ENCODE measurements around the gene FCAMR.
"Not testable (repeated sequence)": the region's sequence is repeated elsewhere in the genome, so short reads cannot be mapped to it uniquely, and the experiment has no call there.

Gene FCAMR

DNA sequence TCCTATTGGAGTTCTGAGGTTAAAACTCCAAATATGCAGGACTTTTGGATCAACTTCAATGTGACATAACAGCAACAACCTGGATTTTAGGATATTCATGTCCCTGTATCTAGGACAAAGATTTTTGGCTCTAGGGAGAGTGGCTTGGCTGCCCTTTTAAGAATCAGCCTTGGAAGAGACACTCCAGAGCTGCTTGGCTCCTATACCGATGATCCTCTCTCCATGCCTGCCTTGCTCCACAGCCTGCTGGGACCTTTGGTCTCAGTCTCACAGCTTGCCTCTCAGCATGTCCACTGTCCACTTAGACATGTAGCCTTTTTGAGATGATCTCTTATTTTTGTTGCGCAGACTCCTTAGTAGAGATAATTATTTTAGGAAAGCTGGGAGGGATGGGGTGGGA is 44.0 kb downstream of the FCAMR start:
- Histone ChIP-seq H3K4me1 (ENCODE audit: control insufficient read depth, low read depth, low read length) (no peaks in the 10 kb centered on the region), H3K36me3 (ENCODE audit: control insufficient read depth, low read depth, low read length) (no peaks in the 10 kb centered on the region), H3K4me3 (ENCODE audit: low read length) (no peak overlapping the region), H3K27ac (ENCODE audit: low read length) (no peak overlapping the region), H3K9ac (ENCODE audit: low read length) (no peak overlapping the region), H3K9me3 (ENCODE audit: control insufficient read depth, low read depth, low read length) (no peaks in the 10 kb centered on the region), H3K27me3 (ENCODE audit: control insufficient read depth, insufficient read depth, low read length) (no peaks in the 10 kb centered on the region)

DNA sequence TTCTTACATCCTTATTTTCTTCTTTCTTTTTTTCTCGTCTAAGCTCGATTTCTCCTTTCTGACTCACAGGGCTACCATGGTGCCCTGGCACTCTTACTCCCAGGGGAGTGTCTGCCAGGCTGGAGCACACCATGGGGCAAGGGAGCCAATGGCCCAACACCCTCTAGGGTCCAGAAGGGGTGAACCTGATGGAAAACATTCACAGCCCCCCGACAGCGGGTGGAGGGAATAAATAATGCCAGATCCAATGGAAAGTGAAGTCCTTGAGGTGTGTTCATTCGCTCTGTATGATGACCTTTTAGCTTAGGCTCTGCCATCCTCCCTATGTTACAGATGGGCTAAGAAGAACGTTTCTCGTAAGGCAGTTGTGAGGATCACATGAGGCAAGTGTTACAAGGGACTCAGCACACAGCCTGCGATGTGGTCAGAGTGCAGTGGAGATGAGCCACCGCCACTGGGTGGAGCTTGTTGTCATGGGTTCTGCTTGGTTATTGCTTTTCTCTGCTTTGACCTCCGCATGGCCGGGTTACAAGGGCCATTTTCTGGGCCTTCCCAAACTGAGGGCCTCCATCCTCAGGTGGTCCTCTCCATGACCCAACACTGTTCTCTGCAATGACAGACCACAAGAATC is 45.0 kb downstream of the FCAMR start:
- no peaks in the 10 kb centered on the region for H3K9me3 ChIP-seq (ENCODE audit: control insufficient read depth, low read depth, low read length)
- H3K27ac ChIP-seq (ENCODE audit: low read length): no peak overlapping the region
- no peaks in the 10 kb centered on the region for H3K4me1 ChIP-seq (ENCODE audit: control insufficient read depth, low read depth, low read length)
- no peaks in the 10 kb centered on the region for H3K36me3 ChIP-seq (ENCODE audit: control insufficient read depth, low read depth, low read length)
- H3K9ac ChIP-seq (ENCODE audit: low read length): no peak overlapping the region
- H3K27me3 ChIP-seq (ENCODE audit: control insufficient read depth, insufficient read depth, low read length): no peaks in the 10 kb centered on the region
- no peak overlapping the region for H3K4me3 ChIP-seq (ENCODE audit: low read length)

- Histone ChIP-seq H3K9ac (ENCODE audit: low read length) (no peak overlapping the region), H3K4me3 (ENCODE audit: low read length) (no peak overlapping the region), H3K27ac (ENCODE audit: low read length) (no peak overlapping the region), H3K4me1 (ENCODE audit: control insufficient read depth, low read depth, low read length) (no peaks in the 10 kb centered on the region), H3K36me3 (ENCODE audit: control insufficient read depth, low read depth, low read length) (no peaks in the 10 kb centered on the region), H3K9me3 (ENCODE audit: control insufficient read depth, low read depth, low read length) (no peaks in the 10 kb centered on the region), H3K27me3 (ENCODE audit: control insufficient read depth, insufficient read depth, low read length) (no peaks in the 10 kb centered on the region)
Measured at GRCh38 chr1:206924592-206925105, 45.6 kb downstream of the FCAMR start.

- not testable (repeated sequence) for H3K27ac ChIP-seq (ENCODE audit: low read length); H3K36me3 ChIP-seq (ENCODE audit: control insufficient read depth, low read depth, low read length); H3K4me1 ChIP-seq (ENCODE audit: control insufficient read depth, low read depth, low read length); H3K27me3 ChIP-seq (ENCODE audit: control insufficient read depth, insufficient read depth, low read length); H3K9ac ChIP-seq (ENCODE audit: low read length); H3K9me3 ChIP-seq (ENCODE audit: control insufficient read depth, low read depth, low read length); H3K4me3 ChIP-seq (ENCODE audit: low read length)
Measured at GRCh38 chr1:206923961-206924557, 46.2 kb downstream of the FCAMR start.

- Histone ChIP-seq H3K9ac (ENCODE audit: low read length) (no peak overlapping the region), H3K27ac (ENCODE audit: low read length) (no peak overlapping the region), H3K4me1 (ENCODE audit: control insufficient read depth, low read depth, low read length) (no peaks in the 10 kb centered on the region), H3K4me3 (ENCODE audit: low read length) (no peak overlapping the region), H3K9me3 (ENCODE audit: control insufficient read depth, low read depth, low read length) (no peaks in the 10 kb centered on the region), H3K36me3 (ENCODE audit: control insufficient read depth, low read depth, low read length) (no peaks in the 10 kb centered on the region), H3K27me3 (ENCODE audit: control insufficient read depth, insufficient read depth, low read length) (no peaks in the 10 kb centered on the region)
Measured at GRCh38 chr1:206923009-206923960, 47.0 kb downstream of the FCAMR start.

- no peak overlapping the region for H3K9ac ChIP-seq (ENCODE audit: low read length)
- H3K4me1 ChIP-seq (ENCODE audit: control insufficient read depth, low read depth, low read length): no peaks in the 10 kb centered on the region
- no peak overlapping the region for H3K4me3 ChIP-seq (ENCODE audit: low read length)
- no peaks in the 10 kb centered on the region for H3K9me3 ChIP-seq (ENCODE audit: control insufficient read depth, low read depth, low read length)
- no peaks in the 10 kb centered on the region for H3K36me3 ChIP-seq (ENCODE audit: control insufficient read depth, low read depth, low read length)
- H3K27me3 ChIP-seq (ENCODE audit: control insufficient read depth, insufficient read depth, low read length): no peaks in the 10 kb centered on the region
- no peak overlapping the region for H3K27ac ChIP-seq (ENCODE audit: low read length)
Measured at GRCh38 chr1:206922524-206922923, 47.7 kb downstream of the FCAMR start.

GRCh38 chr1:206921772-206922265 is 48.4 kb downstream of the FCAMR start, which contains the start of gene FCMR:
FCMR (minus strand) TSS chr1:206921941; CDS start chr1:206921854, 87 bp downstream.
- no peaks in the 10 kb centered on the region for H3K36me3 ChIP-seq (ENCODE audit: control insufficient read depth, low read depth, low read length)
- no peak within 1 kb of the TSS for H3K27ac ChIP-seq (ENCODE audit: low read length)
- no peak within 1 kb of the TSS for H3K4me3 ChIP-seq (ENCODE audit: low read length)
- H3K27me3 ChIP-seq (ENCODE audit: control insufficient read depth, insufficient read depth, low read length): no peaks in the 10 kb centered on the region
- no peaks in the 10 kb centered on the region for H3K9me3 ChIP-seq (ENCODE audit: control insufficient read depth, low read depth, low read length)
- no peaks in the 10 kb centered on the region for H3K4me1 ChIP-seq (ENCODE audit: control insufficient read depth, low read depth, low read length)
- H3K9ac ChIP-seq (ENCODE audit: low read length): no peak within 1 kb of the TSS

DNA sequence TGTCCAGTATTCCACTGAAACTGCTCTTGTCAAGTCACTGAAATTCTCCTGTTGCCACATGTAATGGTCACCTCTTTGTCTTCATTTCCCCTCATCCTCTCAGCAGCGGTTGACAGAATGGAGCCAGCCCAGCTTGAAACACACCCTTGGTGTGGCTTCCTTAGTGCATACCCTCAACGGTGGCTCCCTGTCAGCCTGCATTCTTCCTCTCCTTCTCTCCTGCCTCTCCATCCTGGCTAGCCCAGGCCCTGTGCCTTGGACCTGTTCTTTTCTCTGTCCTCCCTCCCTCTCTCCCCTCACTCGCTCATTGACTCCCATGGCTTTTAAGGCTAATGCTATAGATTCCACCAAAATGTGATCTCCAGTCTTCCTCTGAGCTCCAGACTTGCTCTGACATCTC is 52.2 kb downstream of the FCAMR start:
- H3K27ac ChIP-seq (ENCODE audit: low read length): no peak overlapping the region
- no peaks in the 10 kb centered on the region for H3K4me1 ChIP-seq (ENCODE audit: control insufficient read depth, low read depth, low read length)
- no peak overlapping the region for H3K4me3 ChIP-seq (ENCODE audit: low read length)
- H3K9me3 ChIP-seq (ENCODE audit: control insufficient read depth, low read depth, low read length): no peaks in the 10 kb centered on the region
- no peaks in the 10 kb centered on the region for H3K27me3 ChIP-seq (ENCODE audit: control insufficient read depth, insufficient read depth, low read length)
- H3K36me3 ChIP-seq (ENCODE audit: control insufficient read depth, low read depth, low read length): no peaks in the 10 kb centered on the region
- H3K9ac ChIP-seq (ENCODE audit: low read length): no peak overlapping the region

DNA sequence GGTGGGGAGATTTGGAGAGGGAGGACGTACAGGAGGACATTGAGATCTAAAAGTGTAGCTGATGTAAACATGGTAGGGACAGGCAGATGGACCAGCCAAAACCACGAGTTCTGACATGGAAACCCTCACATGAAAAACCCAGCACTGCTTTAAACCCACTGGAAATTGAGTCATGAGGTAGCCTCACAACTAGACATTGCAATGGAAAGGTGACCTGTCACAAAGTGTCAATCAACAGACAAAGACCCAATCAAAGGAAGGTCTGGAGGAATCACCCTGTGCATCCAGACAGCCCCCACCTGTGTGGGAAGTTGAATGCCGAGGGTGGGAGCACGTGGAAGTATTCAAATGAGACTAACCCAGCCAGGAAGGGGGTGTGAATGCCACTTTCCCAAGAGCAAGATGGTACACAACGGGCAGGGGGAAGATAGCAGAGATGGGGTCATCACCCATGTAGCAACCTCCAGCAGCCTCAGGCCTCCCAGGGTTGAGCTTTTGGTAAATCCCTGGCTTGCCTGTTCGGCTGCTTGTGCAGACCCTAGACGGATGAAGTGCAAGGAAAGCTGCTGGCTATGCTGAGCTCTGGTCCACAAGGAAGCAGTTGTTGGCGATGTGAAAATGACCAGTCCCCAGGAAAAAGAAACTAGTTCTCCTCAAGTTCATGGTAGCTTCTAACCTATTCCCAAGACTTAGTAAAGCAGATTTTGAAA is 54.1 kb downstream of the FCAMR start:
- Histone ChIP-seq H3K9ac (ENCODE audit: low read length) (no peak overlapping the region), H3K9me3 (ENCODE audit: control insufficient read depth, low read depth, low read length) (no peaks in the 10 kb centered on the region), H3K4me3 (ENCODE audit: low read length) (no peak overlapping the region), H3K4me1 (ENCODE audit: control insufficient read depth, low read depth, low read length) (no peaks in the 10 kb centered on the region), H3K36me3 (ENCODE audit: control insufficient read depth, low read depth, low read length) (no peaks in the 10 kb centered on the region), H3K27ac (ENCODE audit: low read length) (no peak overlapping the region), H3K27me3 (ENCODE audit: control insufficient read depth, insufficient read depth, low read length) (no peaks in the 10 kb centered on the region)

GRCh38 chr1:206915030-206915735 is 55.1 kb downstream of the FCAMR start:
- H3K27ac ChIP-seq (ENCODE audit: low read length): no peak overlapping the region
- no peaks in the 10 kb centered on the region for H3K9me3 ChIP-seq (ENCODE audit: control insufficient read depth, low read depth, low read length)
- H3K9ac ChIP-seq (ENCODE audit: low read length): no peak overlapping the region
- H3K4me1 ChIP-seq (ENCODE audit: control insufficient read depth, low read depth, low read length): no peaks in the 10 kb centered on the region
- H3K4me3 ChIP-seq (ENCODE audit: low read length): no peak overlapping the region
- H3K36me3 ChIP-seq (ENCODE audit: control insufficient read depth, low read depth, low read length): no peaks in the 10 kb centered on the region
- H3K27me3 ChIP-seq (ENCODE audit: control insufficient read depth, insufficient read depth, low read length): peaks cover 8% of the 10 kb centered on the region
